AG10803 (cell line): ENCODE measurements around the gene HOXD9.

Experiments
- DNase-seq: peaks from one replicate; pipeline ENCODE4 v3.0.0; 2010; ENCODE audit warnings: low read depth
- H3K4me3 ChIP-seq: 2 replicates; pipeline ENCODE4 v1.5.1; 2011; ENCODE audit warnings: mild to moderate bottlenecking, low read length, control low read depth
- CTCF ChIP-seq: conservative IDR thresholded peaks from 2 replicates; pipeline ENCODE4 v1.5.1; 2011; ENCODE audit warnings: mild to moderate bottlenecking, low read length, control low read depth, inconsistent platforms

HOXD9 gene

GRCh38 chr2:176115883-176116813 is 6.4 kb upstream of the HOXD9 start, which contains the start of gene HOXD10:
TSS of gene HOXD10 (plus strand) at chr2:176116778. CDS start at chr2:176116834, 56 bp downstream.
- DNase-seq: peak; percentile 74
- H3K4me3 ChIP-seq: peak within 1 kb of the TSS; percentile 30
- peak; percentile 45 for TF ChIP-seq CTCF

GRCh38 chr2:176117162-176117822 is 5.2 kb upstream of the HOXD9 start:
- peak overlapping the region; percentile 30 for H3K4me3 ChIP-seq
- no peak for DNase-seq
- no peak for TF ChIP-seq CTCF

- peak overlapping the region; percentile 30 for H3K4me3 ChIP-seq
- no peak for TF ChIP-seq CTCF
- DNase-seq: no peak
These were observed 4.6 kb upstream of the HOXD9 start for GRCh38 chr2:176117823-176118371.

GRCh38 chr2:176118601-176119339 is 3.7 kb upstream of the HOXD9 start:
- peak; percentile 18 for DNase-seq
- H3K4me3 ChIP-seq: no peak overlapping the region
- peak; percentile 45 for TF ChIP-seq CTCF

- no peak overlapping the region for H3K4me3 ChIP-seq
- no peak for DNase-seq
- peak; percentile 7; the same call in 1 of the 2 replicates for TF ChIP-seq CTCF
These were observed 1.9 kb upstream of the HOXD9 start for GRCh38 chr2:176120364-176121189.
